Measurements from ENCODE around the gene MAN2B1. TPM values are rescaled to one million over a fixed set of nuclear protein-coding genes. Genes with fewer than 3 reads are reported as not detected.
"Not testable (repeated sequence)": the region's sequence is repeated elsewhere in the genome, so short reads cannot be mapped to it uniquely, and the experiment has no call there.

Gene MAN2B1
- total and polyA plus RNA-seq, 2 experiments from 2014 or later = 40.6 to 56.5 TPM

DNA sequence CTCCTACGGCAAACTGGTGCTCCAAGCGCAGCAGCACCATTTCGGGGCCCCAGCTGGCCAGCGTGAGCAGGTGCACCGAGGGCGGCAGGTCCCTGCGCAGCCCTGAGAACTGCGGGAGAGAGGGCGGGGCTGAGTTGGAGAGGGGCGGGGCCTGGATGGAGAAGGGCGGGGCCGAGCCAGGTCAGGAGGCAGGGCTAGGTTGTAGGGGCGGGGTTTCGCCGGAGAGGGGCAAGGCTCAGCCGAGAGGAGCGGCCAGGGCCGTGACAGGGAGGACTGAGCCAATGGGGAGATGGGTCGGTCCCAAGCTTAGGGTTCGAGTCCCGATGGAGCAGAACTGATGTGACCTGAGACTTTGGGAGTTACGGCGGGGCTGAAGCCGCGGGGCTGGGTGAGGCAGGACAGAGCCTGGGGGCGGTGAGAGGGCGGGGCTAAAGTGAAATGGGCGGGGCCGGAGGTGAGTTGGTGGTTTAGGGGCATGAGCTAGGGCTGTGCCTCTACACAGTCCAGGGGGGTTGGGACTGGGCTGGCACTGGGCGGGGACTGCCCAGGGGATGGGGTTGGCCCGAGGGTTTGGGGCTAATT, 19.0 kb downstream of the MAN2B1 start:
- Histone ChIP-seq H3K9ac (no peak overlapping the region), H3K9me2 (ENCODE audit: insufficient read depth) (no peaks in the 10 kb centered on the region), H3K36me3 (ENCODE audit: low read depth) (no peaks in the 10 kb centered on the region), H3K4me3 (no peak overlapping the region), H3K79me2 (ENCODE audit: insufficient read depth) (no peaks in the 10 kb centered on the region), H3K27ac (no peak overlapping the region), H3F3A (ENCODE audit: insufficient read depth) (no peaks in the 10 kb centered on the region), H3K4me1 (ENCODE audit: insufficient read depth) (no peaks in the 10 kb centered on the region), H4K20me1 (ENCODE audit: insufficient read depth) (no peaks in the 10 kb centered on the region), H3K27me3 (replicated peaks; ENCODE audit: insufficient read depth) (no peaks in the 10 kb centered on the region), H3K4me2 (ENCODE audit: unreplicated experiment) (no peak overlapping the region), H2AFZ (no peak overlapping the region), H3K9me3 (ENCODE audit: low read depth) (no peaks in the 10 kb centered on the region)
- in situ Hi-C loops (cut with MboI) = no loop called here
- TF ChIP-seq EZH2phosphoT487 (IDR thresholded peaks at IDR 0.05; ENCODE audit: insufficient read depth, low read depth) (no peak), EZH2 (IDR thresholded peaks at IDR 0.05; ENCODE audit: insufficient read depth, poor library complexity, severe bottlenecking) (no peak)
- WGBS, 2 experiments (ENCODE audit: low coverage in 1 of 2, low lambda C conversion rate in 2 of 2, missing lambda C conversion rate in 2 of 2) = 19 to 22% methylated on average over 23 to 30 of the region's 31 CpGs
- DNase-seq = peak; percentile 74

DNA sequence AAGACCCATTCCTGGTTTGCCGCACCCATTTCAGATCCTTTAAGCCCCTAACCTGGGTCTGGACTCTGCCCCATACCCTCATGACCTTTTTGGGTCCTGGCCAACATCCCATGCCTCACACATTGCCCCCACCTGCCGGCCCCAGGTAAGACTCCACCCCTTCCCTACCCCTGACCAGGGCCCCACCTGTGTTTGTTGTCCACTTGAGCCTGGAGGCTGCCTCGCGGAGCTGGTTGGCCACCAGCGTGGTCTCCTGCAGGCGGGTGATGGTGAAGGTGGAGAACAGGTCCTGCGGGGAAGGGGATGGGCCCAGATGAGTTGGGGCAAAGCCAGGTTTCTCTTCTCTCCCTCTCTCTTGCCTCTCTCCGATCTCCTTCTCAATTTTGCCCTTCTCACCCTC, 19.5 kb downstream of the MAN2B1 start:
- Histone ChIP-seq H3K27me3 (replicated peaks; ENCODE audit: insufficient read depth) (no peaks in the 10 kb centered on the region), H3K9ac (no peak overlapping the region), H3K36me3 (ENCODE audit: low read depth) (no peaks in the 10 kb centered on the region), H3K79me2 (ENCODE audit: insufficient read depth) (no peaks in the 10 kb centered on the region), H3K4me3 (no peak overlapping the region), H3K4me1 (ENCODE audit: insufficient read depth) (no peaks in the 10 kb centered on the region), H3K4me2 (ENCODE audit: unreplicated experiment) (no peak overlapping the region), H3F3A (ENCODE audit: insufficient read depth) (no peaks in the 10 kb centered on the region), H3K9me3 (ENCODE audit: low read depth) (no peaks in the 10 kb centered on the region), H2AFZ (no peak overlapping the region), H3K27ac (no peak overlapping the region), H3K9me2 (ENCODE audit: insufficient read depth) (no peaks in the 10 kb centered on the region), H4K20me1 (ENCODE audit: insufficient read depth) (no peaks in the 10 kb centered on the region)
- 82 to 94% methylated on average over 8 of the region's 8 CpGs for WGBS, 2 experiments (ENCODE audit: low coverage in 1 of 2, low lambda C conversion rate in 2 of 2, missing lambda C conversion rate in 2 of 2)
- no peak for DNase-seq
- in situ Hi-C loops (cut with MboI) = no loop called here
- no peak for TF ChIP-seq EZH2phosphoT487 (IDR thresholded peaks at IDR 0.05; ENCODE audit: insufficient read depth, low read depth)
- TF ChIP-seq EZH2 (IDR thresholded peaks at IDR 0.05; ENCODE audit: insufficient read depth, poor library complexity, severe bottlenecking) = no peak

DNA sequence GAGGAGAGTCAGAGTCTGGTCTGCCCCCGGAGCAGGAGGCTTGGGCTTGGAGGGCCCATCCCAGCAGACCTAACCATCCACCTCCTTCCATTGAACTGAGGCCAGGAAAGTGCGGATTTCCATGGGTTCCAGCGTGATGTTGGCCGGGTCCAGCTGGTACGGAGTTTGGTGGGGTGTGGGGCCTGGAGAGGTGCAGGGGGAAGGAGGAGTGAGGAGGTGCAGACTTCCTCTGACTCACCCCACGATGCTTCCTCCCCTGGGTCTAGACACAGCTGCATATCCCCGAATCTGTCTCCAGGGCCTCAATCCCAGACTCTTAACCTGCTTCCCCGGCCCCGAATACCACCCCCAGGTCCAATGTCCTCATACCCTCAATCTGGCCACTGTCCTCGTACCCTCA, 20.0 kb downstream of the MAN2B1 start:
- no peaks in the 10 kb centered on the region for H3K79me2 ChIP-seq (ENCODE audit: insufficient read depth)
- H4K20me1 ChIP-seq (ENCODE audit: insufficient read depth) = no peaks in the 10 kb centered on the region
- H3K27ac ChIP-seq = no peak overlapping the region
- no peaks in the 10 kb centered on the region for H3K36me3 ChIP-seq (ENCODE audit: low read depth)
- no peak for DNase-seq
- no peaks in the 10 kb centered on the region for H3K9me3 ChIP-seq (ENCODE audit: low read depth)
- H3F3A ChIP-seq (ENCODE audit: insufficient read depth) = no peaks in the 10 kb centered on the region
- TF ChIP-seq EZH2 (IDR thresholded peaks at IDR 0.05; ENCODE audit: insufficient read depth, poor library complexity, severe bottlenecking) (no peak), EZH2phosphoT487 (IDR thresholded peaks at IDR 0.05; ENCODE audit: insufficient read depth, low read depth) (no peak)
- H2AFZ ChIP-seq = no peak overlapping the region
- H3K4me1 ChIP-seq (ENCODE audit: insufficient read depth) = no peaks in the 10 kb centered on the region
- no peak overlapping the region for H3K4me2 ChIP-seq (ENCODE audit: unreplicated experiment)
- in situ Hi-C loops (cut with MboI) = no loop called here
- WGBS, 2 experiments (ENCODE audit: low coverage in 1 of 2, low lambda C conversion rate in 2 of 2, missing lambda C conversion rate in 2 of 2) = 78% methylated on average over 10 of the region's 10 CpGs
- no peak overlapping the region for H3K9ac ChIP-seq
- H3K9me2 ChIP-seq (ENCODE audit: insufficient read depth) = no peaks in the 10 kb centered on the region
- no peak overlapping the region for H3K4me3 ChIP-seq
- no peaks in the 10 kb centered on the region for H3K27me3 ChIP-seq (replicated peaks; ENCODE audit: insufficient read depth)

DNA sequence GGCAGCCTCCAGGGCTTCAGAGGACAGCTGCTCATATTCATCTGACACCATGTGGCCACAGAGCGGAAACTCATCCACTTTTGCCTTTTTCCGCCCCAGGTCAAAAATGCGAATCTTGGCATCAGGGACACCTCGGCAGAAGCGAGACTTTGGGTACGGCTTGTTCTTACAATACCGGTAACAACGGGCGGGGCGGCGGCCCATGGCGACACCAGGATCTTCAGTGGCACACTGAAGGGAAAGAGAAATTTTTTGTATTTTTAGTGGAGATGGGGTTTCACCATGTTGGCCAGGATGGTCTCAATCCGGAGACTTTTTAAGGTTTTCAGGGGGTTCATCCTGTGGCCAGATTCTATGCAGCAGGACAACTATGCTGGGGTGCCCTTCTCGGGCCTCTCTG, 22.8 kb downstream of the MAN2B1 start:
- H3K36me3 ChIP-seq (ENCODE audit: low read depth); H3K27ac ChIP-seq; DNase-seq; H2AFZ ChIP-seq; H3K9me3 ChIP-seq (ENCODE audit: low read depth); H3K9ac ChIP-seq; H4K20me1 ChIP-seq (ENCODE audit: insufficient read depth); H3K4me1 ChIP-seq (ENCODE audit: insufficient read depth); H3K4me3 ChIP-seq; H3K79me2 ChIP-seq (ENCODE audit: insufficient read depth); H3K9me2 ChIP-seq (ENCODE audit: insufficient read depth); H3K4me2 ChIP-seq (ENCODE audit: unreplicated experiment); H3K27me3 ChIP-seq (replicated peaks; ENCODE audit: insufficient read depth); in situ Hi-C loops (cut with MboI); H3F3A ChIP-seq (ENCODE audit: insufficient read depth): not testable (repeated sequence)
- 83 to 84% methylated on average over 14 of the region's 14 CpGs for WGBS, 2 experiments (ENCODE audit: low coverage in 1 of 2, low lambda C conversion rate in 2 of 2, missing lambda C conversion rate in 2 of 2)

DNA sequence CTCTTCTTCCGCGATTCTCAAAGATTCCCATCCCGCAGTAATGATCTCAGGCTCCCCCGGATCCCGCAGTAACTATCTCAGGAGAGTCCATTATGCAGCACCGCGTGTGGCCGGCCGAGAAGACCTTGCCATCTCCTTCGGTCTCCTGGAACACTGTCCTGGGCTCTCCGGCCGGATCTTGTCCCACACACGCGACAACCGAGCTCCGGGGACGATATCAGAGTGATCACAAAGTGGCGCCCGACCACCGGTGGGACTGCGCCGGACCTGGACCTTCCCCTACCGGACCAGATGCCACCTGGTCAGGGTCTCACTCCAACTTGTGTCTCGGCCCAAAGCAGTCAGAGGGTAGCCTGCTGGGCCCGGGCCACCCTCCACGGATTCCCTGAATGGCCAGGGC, 24.0 kb downstream of the MAN2B1 start:
- no peak overlapping the region for H3K4me3 ChIP-seq
- H3K9me2 ChIP-seq (ENCODE audit: insufficient read depth) = no peaks in the 10 kb centered on the region
- no peak overlapping the region for H3K4me2 ChIP-seq (ENCODE audit: unreplicated experiment)
- H4K20me1 ChIP-seq (ENCODE audit: insufficient read depth) = no peaks in the 10 kb centered on the region
- H3K9me3 ChIP-seq (ENCODE audit: low read depth) = no peaks in the 10 kb centered on the region
- no peaks in the 10 kb centered on the region for H3K79me2 ChIP-seq (ENCODE audit: insufficient read depth)
- no peaks in the 10 kb centered on the region for H3K27me3 ChIP-seq (replicated peaks; ENCODE audit: insufficient read depth)
- H3K4me1 ChIP-seq (ENCODE audit: insufficient read depth) = no peaks in the 10 kb centered on the region
- no peak for DNase-seq
- no peak overlapping the region for H3K27ac ChIP-seq
- H3K9ac ChIP-seq = no peak overlapping the region
- no peaks in the 10 kb centered on the region for H3F3A ChIP-seq (ENCODE audit: insufficient read depth)
- no peaks in the 10 kb centered on the region for H3K36me3 ChIP-seq (ENCODE audit: low read depth)
- 89 to 90% methylated on average over 23 to 26 of the region's 26 CpGs for WGBS, 2 experiments (ENCODE audit: low coverage in 1 of 2, low lambda C conversion rate in 2 of 2, missing lambda C conversion rate in 2 of 2)
- TF ChIP-seq EZH2 (IDR thresholded peaks at IDR 0.05; ENCODE audit: insufficient read depth, poor library complexity, severe bottlenecking) (no peak), EZH2phosphoT487 (IDR thresholded peaks at IDR 0.05; ENCODE audit: insufficient read depth, low read depth) (no peak)
- in situ Hi-C loops (cut with MboI) = no loop called here
- H2AFZ ChIP-seq = no peak overlapping the region

Measured in GM23248 (cell line).